Measurements from ENCODE around the gene ASIC1.

- no peak for TF ChIP-seq CTCF (IDR thresholded peaks at IDR 0.05)
- no peak for TF ChIP-seq POLR2A (IDR thresholded peaks at IDR 0.05)
Measured at GRCh38 chr12:50073206-50073605, 15.8 kb downstream of the ASIC1 start.

Measured in adrenal gland (tissue), 5 donors.